DND-41 (cell line): ENCODE measurements around the gene PTPN9.

Experiments used
- EZH2 ChIP-seq: IDR thresholded peaks from 3 replicates; pipeline ENCODE4 v1.6.1; 2012; ENCODE audit warnings: borderline replicate concordance, low read depth, mild to moderate bottlenecking, moderate library complexity, low read length, inconsistent platforms; ENCODE audit not compliant: severe bottlenecking
- TF ChIP-seq, protein P1 (sequence below): IDR thresholded peaks from 2 replicates; pipeline ENCODE4 v1.5.1; 2012; ENCODE audit warnings: borderline replicate concordance, low read length, moderate library complexity, mild to moderate bottlenecking; ENCODE audit not compliant: poor library complexity, severe bottlenecking; ENCODE audit errors: extremely low read depth

DNA sequence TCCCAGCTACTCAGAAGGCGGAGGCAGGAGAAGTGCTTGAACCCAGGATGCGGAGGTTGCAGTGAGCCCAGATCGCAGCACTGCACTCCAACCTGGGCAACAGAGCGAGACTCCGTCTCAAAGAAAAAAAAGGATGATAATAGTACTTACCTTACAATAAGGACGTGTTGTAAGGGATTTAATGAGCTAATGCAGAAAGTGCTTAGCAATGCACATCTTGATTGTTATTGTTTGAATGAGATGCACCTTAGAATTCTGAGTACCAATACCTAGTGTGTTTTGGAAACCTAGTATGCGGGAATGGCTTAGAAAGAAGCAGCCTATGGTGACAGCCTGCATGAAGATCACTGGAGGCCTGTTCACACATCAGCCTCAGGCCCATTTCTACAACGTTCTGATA, 26.9 kb upstream of the PTPN9 start:
- TF ChIP-seq, protein P1, sequence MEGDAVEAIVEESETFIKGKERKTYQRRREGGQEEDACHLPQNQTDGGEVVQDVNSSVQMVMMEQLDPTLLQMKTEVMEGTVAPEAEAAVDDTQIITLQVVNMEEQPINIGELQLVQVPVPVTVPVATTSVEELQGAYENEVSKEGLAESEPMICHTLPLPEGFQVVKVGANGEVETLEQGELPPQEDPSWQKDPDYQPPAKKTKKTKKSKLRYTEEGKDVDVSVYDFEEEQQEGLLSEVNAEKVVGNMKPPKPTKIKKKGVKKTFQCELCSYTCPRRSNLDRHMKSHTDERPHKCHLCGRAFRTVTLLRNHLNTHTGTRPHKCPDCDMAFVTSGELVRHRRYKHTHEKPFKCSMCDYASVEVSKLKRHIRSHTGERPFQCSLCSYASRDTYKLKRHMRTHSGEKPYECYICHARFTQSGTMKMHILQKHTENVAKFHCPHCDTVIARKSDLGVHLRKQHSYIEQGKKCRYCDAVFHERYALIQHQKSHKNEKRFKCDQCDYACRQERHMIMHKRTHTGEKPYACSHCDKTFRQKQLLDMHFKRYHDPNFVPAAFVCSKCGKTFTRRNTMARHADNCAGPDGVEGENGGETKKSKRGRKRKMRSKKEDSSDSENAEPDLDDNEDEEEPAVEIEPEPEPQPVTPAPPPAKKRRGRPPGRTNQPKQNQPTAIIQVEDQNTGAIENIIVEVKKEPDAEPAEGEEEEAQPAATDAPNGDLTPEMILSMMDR: no peak
- no peak for TF ChIP-seq EZH2
